Activated gamma-delta T cell (primary cell): ENCODE results near the gene KSR2.
"Not testable (repeated sequence)": the region's sequence is repeated elsewhere in the genome, so short reads cannot be mapped to it uniquely, and the experiment has no call there.

ENCODE experiments used
- DNase-seq: peaks from one replicate; lab custom pipeline; 2025; lab: John Stamatoyannopoulos, UW

KSR2 gene

GRCh38 chr12:117857632-117858612 is 110.9 kb downstream of the KSR2 start:
- no peak for DNase-seq

- DNase-seq: not testable (repeated sequence)
Observed at GRCh38 chr12:117857139-117857538, 111.7 kb downstream of the KSR2 start.

GRCh38 chr12:117855165-117855564 is 113.6 kb downstream of the KSR2 start:
- DNase-seq: no peak

- DNase-seq: no peak
Observed at GRCh38 chr12:117854339-117855012, 114.3 kb downstream of the KSR2 start.

- DNase-seq: no peak
Observed at GRCh38 chr12:117853600-117853999, 115.2 kb downstream of the KSR2 start.

GRCh38 chr12:117850048-117850447 is 118.7 kb downstream of the KSR2 start:
- DNase-seq: no peak

- no peak for DNase-seq
Observed at GRCh38 chr12:117847371-117847770, 121.4 kb downstream of the KSR2 start.

- no peak for DNase-seq
Observed at GRCh38 chr12:117845271-117845904, 123.4 kb downstream of the KSR2 start.

GRCh38 chr12:117844114-117844830 is 124.5 kb downstream of the KSR2 start:
- no peak for DNase-seq

GRCh38 chr12:117842630-117843029 is 126.2 kb downstream of the KSR2 start:
- no peak for DNase-seq

GRCh38 chr12:117842220-117842619 is 126.6 kb downstream of the KSR2 start:
- DNase-seq: no peak

- no peak for DNase-seq
Observed at GRCh38 chr12:117837737-117838050, 131.1 kb downstream of the KSR2 start.

GRCh38 chr12:117836999-117837736 is 131.6 kb downstream of the KSR2 start:
- DNase-seq: no peak

GRCh38 chr12:117836476-117836875 is 132.3 kb downstream of the KSR2 start:
- no peak for DNase-seq

GRCh38 chr12:117835156-117835555 is 133.6 kb downstream of the KSR2 start:
- no peak for DNase-seq

GRCh38 chr12:117832459-117833457 is 136.0 kb downstream of the KSR2 start:
- DNase-seq: no peak

GRCh38 chr12:117830471-117830870 is 138.3 kb downstream of the KSR2 start:
- DNase-seq: no peak

- DNase-seq: no peak
Observed at GRCh38 chr12:117829108-117829507, 139.7 kb downstream of the KSR2 start.

GRCh38 chr12:117827660-117828059 is 141.1 kb downstream of the KSR2 start:
- no peak for DNase-seq

- DNase-seq: no peak
Observed at GRCh38 chr12:117825827-117826226, 143.0 kb downstream of the KSR2 start.
